Kidney (tissue), 14 donors: ENCODE data around the gene TGFBR3. TPM values are rescaled to one million over a fixed set of nuclear protein-coding genes. Genes with fewer than 3 reads are reported as not detected.

Source experiments
- DNase-seq, 5 donors: peaks; one replicate each; pipeline ENCODE4 v3.0.0-alpha.2; 2013 to 2020
- FAIRE-seq: peaks from 2 replicates; lab custom pipeline; 2012; peaks lifted over from hg19 to GRCh38; lab: Jason Lieb, UNC
- H3K27ac ChIP-seq, 2 donors: one replicate each; pipeline ENCODE4 v1.7.0; 2013; ENCODE audit warnings: low read depth in 2 of 2, low read length in 2 of 2, inconsistent platforms in 1 of 2
- H3K27me3 ChIP-seq: one replicate; pipeline ENCODE4 v1.7.1; 2013; ENCODE audit warnings: low read length, inconsistent platforms; ENCODE audit not compliant: control insufficient read depth, insufficient read depth
- H3K36me3 ChIP-seq, 3 donors: one replicate each; pipeline versions ENCODE4 v1.7.0 to v1.7.1; 2013; ENCODE audit warnings: low read length in 3 of 3, control low read depth in 1 of 3, inconsistent platforms in 1 of 3; ENCODE audit not compliant: insufficient read depth in 3 of 3, control insufficient read depth in 2 of 3
- H3K4me1 ChIP-seq, 3 donors: one replicate each; pipeline versions ENCODE4 v1.7.0 to v1.7.1; 2013; ENCODE audit warnings: low read length in 3 of 3, inconsistent platforms in 1 of 3, low read depth in 1 of 3; ENCODE audit not compliant: control insufficient read depth in 2 of 3, insufficient read depth in 2 of 3
- H3K4me3 ChIP-seq, 3 donors: one replicate each; pipeline versions ENCODE4 v1.7.0 to v1.8.1; 2013; ENCODE audit warnings: low read length in 3 of 3, control low read depth in 1 of 3, inconsistent platforms in 1 of 3
- H3K9ac ChIP-seq, 3 donors: one replicate each; pipeline versions ENCODE4 v1.7.0 to v1.7.1; 2013; ENCODE audit warnings: low read length in 3 of 3, control low read depth in 1 of 3, inconsistent platforms in 1 of 3
- H3K9me3 ChIP-seq, 3 donors: one replicate each; pipeline versions ENCODE4 v1.7.0 to v1.7.1; 2013; ENCODE audit warnings: low read length in 3 of 3, control low read depth in 1 of 3, inconsistent platforms in 1 of 3; ENCODE audit not compliant: control insufficient read depth in 2 of 3, insufficient read depth in 1 of 3
- intact Hi-C: fragments of 100-400 bp; cut with DNase I; formaldehyde crosslinking; loops from one replicate; pipeline ENCODE4 v1.11.1; 2022
- polyA plus RNA-seq: library from polyadenylated mRNA; stranded (reverse); fragments of 350-450 nt; fragmentation: Illumina TruSeq; extraction: RNeasy Lipid Tissue Mini Kit (QIAGEN cat#74804); gene quantifications from one replicate; pipeline ENCODE4 v1.2.3, GENCODE V29; 2014; ENCODE audit warnings: low read depth, low replicate concordance; ENCODE audit not compliant: insufficient read depth
- total RNA-seq: library from RNA; stranded (reverse); fragmentation: NEBNext Ultra II Directional; extraction: Animal tissue kit (Norgen Biotek cat#: 25700); gene quantifications from one replicate; pipeline ENCODE4 v1.2.1, GENCODE V29; 2021
- TF ChIP-seq, protein P1 (sequence below): IDR thresholded peaks from 3 replicates; pipeline ENCODE4 v1.5.1; 2012; ENCODE audit warnings: mild to moderate bottlenecking, moderate library complexity, borderline replicate concordance; ENCODE audit not compliant: insufficient read depth; ENCODE audit errors: extremely low read depth
- donor health status: control.
- donor health status: control.
- donor health status: control.
- donor health status: control.
- donor health status: control.
- donor health status: DM: yes; HTN: yes; CAD: no.
- donor health status: Normal renal cell carcinoma (clear cell type).

Gene TGFBR3
- total and polyA plus RNA-seq, 2 donors from 2014 or later = 15.8 to 57.9 TPM

DNA sequence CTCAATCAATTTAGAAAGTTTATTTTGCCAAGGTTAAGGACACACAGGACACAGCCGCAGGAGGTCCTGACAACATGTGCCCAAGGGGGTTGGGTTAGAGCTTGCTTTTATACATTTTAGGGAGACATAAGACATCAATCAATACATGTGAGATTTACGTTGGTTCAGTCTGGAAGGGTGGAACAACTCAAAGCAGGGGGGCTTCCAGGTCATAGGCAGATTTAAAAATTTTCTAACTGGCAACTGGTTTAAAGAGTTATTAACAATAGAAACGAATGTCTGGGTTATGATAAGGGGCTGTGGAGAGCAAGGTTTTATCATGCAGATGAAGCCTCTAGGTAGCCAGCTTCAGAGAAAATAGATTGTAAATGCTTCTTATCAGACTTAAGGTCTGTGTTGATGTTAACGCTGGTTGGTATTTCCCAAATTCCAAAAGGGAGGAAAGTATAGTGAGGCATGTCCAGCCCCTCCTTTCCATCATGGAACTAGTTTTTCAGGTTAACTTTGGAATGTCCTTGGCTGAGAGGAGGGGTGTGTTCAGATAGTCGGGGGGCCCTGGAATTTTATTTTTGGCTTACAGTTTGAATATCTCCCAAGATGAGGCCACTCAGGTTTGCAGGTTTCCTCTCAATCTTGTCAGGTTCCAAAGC is 31.0 kb upstream of the TGFBR3 start:
- FAIRE-seq (no peak), DNase-seq (peak in 1 of 5 donors; percentile 35)
- no peak overlapping the region for H3K4me3 ChIP-seq
- H3K4me1 ChIP-seq = no peaks in the 10 kb centered on the region
- H3K27me3 ChIP-seq = no peaks in the 10 kb centered on the region
- H3K9me3 ChIP-seq = no peaks in the 10 kb centered on the region
- no peaks in the 10 kb centered on the region for H3K36me3 ChIP-seq
- H3K27ac ChIP-seq = no peak overlapping the region
- intact Hi-C loops = no loop called here
- TF ChIP-seq, protein P1, sequence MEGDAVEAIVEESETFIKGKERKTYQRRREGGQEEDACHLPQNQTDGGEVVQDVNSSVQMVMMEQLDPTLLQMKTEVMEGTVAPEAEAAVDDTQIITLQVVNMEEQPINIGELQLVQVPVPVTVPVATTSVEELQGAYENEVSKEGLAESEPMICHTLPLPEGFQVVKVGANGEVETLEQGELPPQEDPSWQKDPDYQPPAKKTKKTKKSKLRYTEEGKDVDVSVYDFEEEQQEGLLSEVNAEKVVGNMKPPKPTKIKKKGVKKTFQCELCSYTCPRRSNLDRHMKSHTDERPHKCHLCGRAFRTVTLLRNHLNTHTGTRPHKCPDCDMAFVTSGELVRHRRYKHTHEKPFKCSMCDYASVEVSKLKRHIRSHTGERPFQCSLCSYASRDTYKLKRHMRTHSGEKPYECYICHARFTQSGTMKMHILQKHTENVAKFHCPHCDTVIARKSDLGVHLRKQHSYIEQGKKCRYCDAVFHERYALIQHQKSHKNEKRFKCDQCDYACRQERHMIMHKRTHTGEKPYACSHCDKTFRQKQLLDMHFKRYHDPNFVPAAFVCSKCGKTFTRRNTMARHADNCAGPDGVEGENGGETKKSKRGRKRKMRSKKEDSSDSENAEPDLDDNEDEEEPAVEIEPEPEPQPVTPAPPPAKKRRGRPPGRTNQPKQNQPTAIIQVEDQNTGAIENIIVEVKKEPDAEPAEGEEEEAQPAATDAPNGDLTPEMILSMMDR = no peak
- no peak overlapping the region for H3K9ac ChIP-seq

DNA sequence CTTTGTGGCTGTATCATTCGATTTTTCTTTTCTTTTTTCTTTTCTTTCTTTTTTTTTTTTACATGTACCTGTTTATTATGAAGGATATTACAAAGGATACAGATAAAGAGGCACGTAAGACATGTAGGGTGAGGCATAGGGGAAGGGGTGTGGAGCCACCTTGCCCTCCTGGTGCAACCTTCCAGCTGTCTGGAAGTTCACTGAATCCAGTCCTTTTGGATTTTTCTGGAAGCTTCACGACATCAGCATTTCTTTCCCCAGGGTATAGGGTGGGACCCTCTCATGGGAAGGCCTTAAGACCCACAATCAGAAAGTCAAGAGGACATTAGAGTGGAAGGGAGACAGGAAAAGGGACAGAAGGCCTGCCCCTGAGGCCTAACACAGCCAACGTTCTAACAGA is 30.1 kb upstream of the TGFBR3 start:
- FAIRE-seq (no peak), DNase-seq (no peak)
- intact Hi-C loops = no loop called here
- Histone ChIP-seq H3K9ac (no peak overlapping the region), H3K36me3 (no peaks in the 10 kb centered on the region), H3K9me3 (no peaks in the 10 kb centered on the region), H3K4me3 (no peak overlapping the region), H3K27ac (no peak overlapping the region), H3K27me3 (no peaks in the 10 kb centered on the region), H3K4me1 (no peaks in the 10 kb centered on the region)
- TF ChIP-seq, protein P1 = no peak

DNA sequence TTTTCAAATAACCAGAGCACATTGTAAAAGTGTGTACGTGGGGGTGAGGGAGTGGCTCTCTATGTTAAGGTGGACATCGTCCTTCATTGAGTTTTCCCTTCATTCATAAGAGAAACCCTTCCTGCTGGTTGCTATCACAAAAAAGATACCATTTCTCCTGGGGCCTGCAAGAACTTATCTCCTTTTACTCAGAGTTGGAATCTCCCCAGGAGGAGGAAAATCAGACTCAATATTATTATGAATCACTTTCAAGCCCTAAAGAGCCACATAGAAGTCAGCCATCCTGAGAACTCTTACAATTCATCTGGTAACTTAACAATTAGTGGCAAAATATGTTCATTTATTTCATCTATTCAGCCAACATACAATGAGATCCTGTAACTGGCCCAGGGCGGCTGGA is 27.1 kb upstream of the TGFBR3 start:
- no peak for FAIRE-seq
- intact Hi-C loops = no loop called here

More for the DNA sequence above, 27.1 kb upstream of the TGFBR3 start:
- H3K27ac ChIP-seq = no peak overlapping the region
- H3K9ac ChIP-seq = no peak overlapping the region
- H3K36me3 ChIP-seq = no peaks in the 10 kb centered on the region
- H3K27me3 ChIP-seq = no peaks in the 10 kb centered on the region
- DNase-seq = no peak
- TF ChIP-seq, protein P1 = no peak
- H3K9me3 ChIP-seq = no peaks in the 10 kb centered on the region
- no peak overlapping the region for H3K4me3 ChIP-seq
- H3K4me1 ChIP-seq = no peaks in the 10 kb centered on the region
